SK-N-SH treated with all-trans-retinoic acid at 6 μM for 48 hours (cell line): ENCODE data around the gene ZSWIM6.

Experiments used
- ATAC-seq: fragments of 200-7000 bp; cut with Tn5 transposase; 3 replicates; pipeline ENCODE4 v1.9.1; 2020; ENCODE audit warnings: mild to moderate bottlenecking, moderate library complexity
- ARNTL ChIP-seq: fragments of 450-650 bp; formaldehyde crosslinking; IDR thresholded peaks from 2 replicates; pipeline ENCODE4 v1.5.0; 2020; ENCODE audit warnings: low read depth, mild to moderate bottlenecking, moderate library complexity, borderline replicate concordance
- BACH2 ChIP-seq: fragments of 250-450 bp; sonication (Bioruptor Pico); IDR thresholded peaks from 2 replicates; pipeline ENCODE4 v1.9.0; 2021; ENCODE audit warnings: mild to moderate bottlenecking, borderline replicate concordance
- CSDC2 ChIP-seq: fragments of 250-450 bp; sonication (Bioruptor Pico); IDR thresholded peaks from 2 replicates; pipeline ENCODE4 v1.5.0; 2020; ENCODE audit warnings: mild to moderate bottlenecking, moderate library complexity
- CSRNP3 ChIP-seq: fragments of 250-450 bp; sonication (Bioruptor Pico); IDR thresholded peaks from 2 replicates; pipeline ENCODE4 v1.5.1; 2021; ENCODE audit warnings: mild to moderate bottlenecking, moderate library complexity
- ESRRG ChIP-seq: fragments of 250-450 bp; sonication (Bioruptor Pico); IDR thresholded peaks from 2 replicates; pipeline ENCODE4 v1.6.1; 2021; ENCODE audit warnings: mild to moderate bottlenecking
- GLIS3 ChIP-seq: fragments of 250-450 bp; sonication (Bioruptor Pico); IDR thresholded peaks from 2 replicates; pipeline ENCODE4 v1.5.0; 2020; ENCODE audit warnings: mild to moderate bottlenecking, moderate library complexity
- ISL1 ChIP-seq: fragments of 250-450 bp; sonication (Bioruptor Pico); IDR thresholded peaks from 2 replicates; pipeline ENCODE4 v2.1.2; 2022; ENCODE audit warnings: mild to moderate bottlenecking, moderate library complexity
- OSR1 ChIP-seq: fragments of 250-450 bp; sonication (Bioruptor Pico); IDR thresholded peaks from 2 replicates; pipeline ENCODE4 v1.8.0; 2022; ENCODE audit warnings: moderate library complexity, mild to moderate bottlenecking, inconsistent platforms
- PATZ1 ChIP-seq: fragments of 250-450 bp; sonication (Bioruptor Pico); IDR thresholded peaks from 2 replicates; pipeline ENCODE4 v1.8.0; 2020; ENCODE audit warnings: mild to moderate bottlenecking, moderate library complexity, borderline replicate concordance
- POU6F1 ChIP-seq: fragments of 250-450 bp; sonication (Bioruptor Pico); IDR thresholded peaks from 2 replicates; pipeline ENCODE4 v1.8.0; 2021; ENCODE audit warnings: low read depth, mild to moderate bottlenecking, moderate library complexity, borderline replicate concordance
- PPARA ChIP-seq: fragments of 250-450 bp; sonication (Bioruptor Pico); IDR thresholded peaks from 2 replicates; pipeline ENCODE4 v1.5.0; 2020; ENCODE audit warnings: mild to moderate bottlenecking, borderline replicate concordance
- RARB ChIP-seq: fragments of 250-450 bp; sonication (Bioruptor Pico); IDR thresholded peaks from 2 replicates; pipeline ENCODE4 v1.8.0; 2021; ENCODE audit warnings: mild to moderate bottlenecking, moderate library complexity
- SNAI2 ChIP-seq: fragments of 250-450 bp; sonication (Bioruptor Pico); IDR thresholded peaks from 2 replicates; pipeline ENCODE4 v1.5.0; 2020; ENCODE audit warnings: mild to moderate bottlenecking, moderate library complexity
- TCF4 ChIP-seq: fragments of 250-450 bp; sonication (Bioruptor Pico); IDR thresholded peaks from 2 replicates; pipeline ENCODE4 v1.8.0; 2021; ENCODE audit warnings: mild to moderate bottlenecking, moderate library complexity, borderline replicate concordance
- TOX ChIP-seq: fragments of 250-450 bp; sonication (Bioruptor Pico); IDR thresholded peaks from 2 replicates; pipeline ENCODE4 v1.8.0; 2021; ENCODE audit warnings: mild to moderate bottlenecking, moderate library complexity, borderline replicate concordance
- ZC3H10 ChIP-seq: fragments of 250-450 bp; sonication (Bioruptor Pico); IDR thresholded peaks from 2 replicates; pipeline ENCODE4 v1.5.1; 2021; ENCODE audit warnings: mild to moderate bottlenecking, moderate library complexity
- ZFP3 ChIP-seq: fragments of 250-450 bp; sonication (Bioruptor Pico); IDR thresholded peaks from 2 replicates; pipeline ENCODE4 v1.5.0; 2020; ENCODE audit warnings: mild to moderate bottlenecking, moderate library complexity
- ZFP30 ChIP-seq: fragments of 450-650 bp; formaldehyde crosslinking; IDR thresholded peaks from 2 replicates; pipeline ENCODE4 v1.5.0; 2022; ENCODE audit warnings: mild to moderate bottlenecking, moderate library complexity
- ZNF565 ChIP-seq: fragments of 450-650 bp; formaldehyde crosslinking; conservative IDR thresholded peaks from 2 replicates; pipeline ENCODE4 v1.5.0; 2020; ENCODE audit warnings: low read depth, mild to moderate bottlenecking, moderate library complexity
- ZNF70 ChIP-seq: fragments of 450-650 bp; formaldehyde crosslinking; IDR thresholded peaks from 2 replicates; pipeline ENCODE4 v1.5.0; 2020; ENCODE audit warnings: mild to moderate bottlenecking, moderate library complexity
- ZNF8 ChIP-seq: fragments of 450-650 bp; formaldehyde crosslinking; IDR thresholded peaks from 2 replicates; pipeline ENCODE4 v1.5.0; 2020; ENCODE audit warnings: mild to moderate bottlenecking, moderate library complexity

ZSWIM6 gene

GRCh38 chr5:61386045-61386800, 54.2 kb downstream of the ZSWIM6 start:
- TF ChIP-seq ISL1 (CRISPR knock-in tag) (no peak), ZNF565 (CRISPR knock-in tag) (no peak), CSRNP3 (CRISPR knock-in tag) (no peak), POU6F1 (CRISPR knock-in tag) (no peak), GLIS3 (no peak), SNAI2 (no peak), OSR1 (no peak), ZNF8 (CRISPR knock-in tag) (no peak), ZFP3 (CRISPR knock-in tag) (no peak), TOX (CRISPR knock-in tag) (no peak), ZFP30 (CRISPR knock-in tag) (no peak), TCF4 (CRISPR knock-in tag) (no peak), RARB (CRISPR knock-in tag) (no peak)
- TF ChIP-seq, all 23 proteins: peak for 0
- ATAC-seq: peak; percentile 70

GRCh38 chr5:61389609-61390008, 57.6 kb downstream of the ZSWIM6 start:
- ATAC-seq: no peak
- TF ChIP-seq TCF4 (CRISPR knock-in tag): no peak
- TF ChIP-seq GLIS3: no peak
- TF ChIP-seq ISL1 (CRISPR knock-in tag): no peak
- no peak for TF ChIP-seq RARB (CRISPR knock-in tag)
- no peak for TF ChIP-seq CSRNP3 (CRISPR knock-in tag)
- TF ChIP-seq ZNF70 (CRISPR knock-in tag): no peak
- TF ChIP-seq, all 23 proteins: peak for 0

GRCh38 chr5:61394078-61394704, 62.1 kb downstream of the ZSWIM6 start:
- ATAC-seq: peak; percentile 73
- TF ChIP-seq TOX (CRISPR knock-in tag) (peak; percentile 39; the same call in 1 of the 2 replicates), POU6F1 (CRISPR knock-in tag) (no peak), ZNF565 (CRISPR knock-in tag) (no peak)

- peak; percentile 20; the same call in 1 of the 3 replicates for ATAC-seq
These were observed 62.7 kb downstream of the ZSWIM6 start for GRCh38 chr5:61394793-61395192.

More at GRCh38 chr5:61394793-61395192, 62.7 kb downstream of the ZSWIM6 start:
- TF ChIP-seq ESRRG (no peak), RARB (CRISPR knock-in tag) (no peak), GLIS3 (no peak), ZNF70 (CRISPR knock-in tag) (no peak), ARNTL (no peak), PPARA (CRISPR knock-in tag) (no peak), BACH2 (no peak), ZNF565 (CRISPR knock-in tag) (no peak), CSDC2 (CRISPR knock-in tag) (no peak), PATZ1 (CRISPR knock-in tag) (no peak), OSR1 (no peak), ZC3H10 (CRISPR knock-in tag) (no peak)
